ENCODE results near the gene ZBED2.

Gene ZBED2

GRCh38 chr3:111603679-111604078 lies 8.5 kb upstream of the ZBED2 start:
- DNase-seq (ENCODE audit: low read depth): no peak

- no peak for DNase-seq (ENCODE audit: low read depth)
Observed at GRCh38 chr3:111601810-111602209, 6.7 kb upstream of the ZBED2 start.

GRCh38 chr3:111598552-111598951 lies 3.4 kb upstream of the ZBED2 start:
- DNase-seq (ENCODE audit: low read depth): no peak

- no peak for DNase-seq (ENCODE audit: low read depth)
Observed at GRCh38 chr3:111598139-111598538, 3.0 kb upstream of the ZBED2 start.

GRCh38 chr3:111596328-111596727 lies 1.2 kb upstream of the ZBED2 start:
- DNase-seq (ENCODE audit: low read depth): no peak

GRCh38 chr3:111594781-111595180 lies 365 bp downstream of the ZBED2 start:
- no peak for DNase-seq (ENCODE audit: low read depth)

GRCh38 chr3:111594205-111594604 lies 941 bp downstream of the ZBED2 start:
- DNase-seq (ENCODE audit: low read depth): no peak

- no peak for DNase-seq (ENCODE audit: low read depth)
Observed at GRCh38 chr3:111593666-111594065, 1.5 kb downstream of the ZBED2 start.

- DNase-seq (ENCODE audit: low read depth): no peak
Observed at GRCh38 chr3:111592936-111593335, 2.2 kb downstream of the ZBED2 start.

- no peak for DNase-seq (ENCODE audit: low read depth)
Observed at GRCh38 chr3:111592143-111592542, 3.0 kb downstream of the ZBED2 start.

GRCh38 chr3:111591555-111591954 lies 3.6 kb downstream of the ZBED2 start:
- no peak for DNase-seq (ENCODE audit: low read depth)

- DNase-seq (ENCODE audit: low read depth): no peak
Observed at GRCh38 chr3:111590143-111590491, 5.0 kb downstream of the ZBED2 start.

- DNase-seq (ENCODE audit: low read depth): no peak
Observed at GRCh38 chr3:111589303-111590142, 5.6 kb downstream of the ZBED2 start.

GRCh38 chr3:111588527-111588926 lies 6.6 kb downstream of the ZBED2 start:
- DNase-seq (ENCODE audit: low read depth): no peak

GRCh38 chr3:111585217-111585616 lies 9.9 kb downstream of the ZBED2 start:
- no peak for DNase-seq (ENCODE audit: low read depth)

GRCh38 chr3:111584744-111585143 lies 10.4 kb downstream of the ZBED2 start:
- no peak for DNase-seq (ENCODE audit: low read depth)

GRCh38 chr3:111582120-111582474 lies 13.0 kb downstream of the ZBED2 start:
- DNase-seq (ENCODE audit: low read depth): no peak

GRCh38 chr3:111581403-111582119 lies 13.6 kb downstream of the ZBED2 start:
- no peak for DNase-seq (ENCODE audit: low read depth)

- DNase-seq (ENCODE audit: low read depth): no peak
Observed at GRCh38 chr3:111579495-111579894, 15.7 kb downstream of the ZBED2 start.

- DNase-seq (ENCODE audit: low read depth): no peak
Observed at GRCh38 chr3:111578867-111579266, 16.3 kb downstream of the ZBED2 start.

GRCh38 chr3:111577798-111578685 lies 17.1 kb downstream of the ZBED2 start:
- no peak for DNase-seq (ENCODE audit: low read depth)

- no peak for DNase-seq (ENCODE audit: low read depth)
Observed at GRCh38 chr3:111577113-111577512, 18.0 kb downstream of the ZBED2 start.
